Measurements from ENCODE around the gene SH3RF1.

SH3RF1 gene

GRCh38 chr4:169271692-169272007 is 894 bp upstream of the SH3RF1 start:
- no peak overlapping the region for H3K4me3 ChIP-seq (IDR thresholded peaks at IDR 0.05; ENCODE audit: insufficient read depth, low read depth, low read length)
- H3K9ac ChIP-seq, result peak overlapping the region; percentile 62; the same call in 1 of the 2 replicates
- H3K27ac ChIP-seq, result no peak overlapping the region
- H3K79me2 ChIP-seq (ENCODE audit: insufficient read depth, low read depth), result peaks cover 5% of the 10 kb centered on the region; the same call in 1 of the 2 replicates
- H3K4me2 ChIP-seq, result peak overlapping the region; percentile 98
- H3K27me3 ChIP-seq (ENCODE audit: insufficient read depth, low read depth), result no peaks in the 10 kb centered on the region
- no peak for TF ChIP-seq CTCF (conservative IDR thresholded peaks at IDR 0.05; ENCODE audit: low read depth, low read length)
- H3K36me3 ChIP-seq (ENCODE audit: insufficient read depth), result no peaks in the 10 kb centered on the region
- peak overlapping the region; percentile 95 for H2AFZ ChIP-seq (ENCODE audit: low read depth)
- H3K4me1 ChIP-seq (ENCODE audit: low read depth, poor library complexity, severe bottlenecking), result peaks cover 42% of the 10 kb centered on the region
- no peaks in the 10 kb centered on the region for H4K20me1 ChIP-seq (ENCODE audit: insufficient read depth)

- Histone ChIP-seq H3K36me3 (ENCODE audit: insufficient read depth) (no peaks in the 10 kb centered on the region), H3K9ac (peak overlapping the region; percentile 62; the same call in 1 of the 2 replicates), H3K27ac (peak overlapping the region; percentile 40; the same call in 1 of the 2 replicates), H3K4me3 (IDR thresholded peaks at IDR 0.05; ENCODE audit: insufficient read depth, low read depth, low read length) (no peak overlapping the region), H2AFZ (ENCODE audit: low read depth) (peak overlapping the region; percentile 95), H3K4me2 (peak overlapping the region; percentile 98), H3K79me2 (ENCODE audit: insufficient read depth, low read depth) (peaks cover 5% of the 10 kb centered on the region; the same call in 1 of the 2 replicates), H3K4me1 (ENCODE audit: low read depth, poor library complexity, severe bottlenecking) (peaks cover 42% of the 10 kb centered on the region), H4K20me1 (ENCODE audit: insufficient read depth) (no peaks in the 10 kb centered on the region), H3K27me3 (ENCODE audit: insufficient read depth, low read depth) (no peaks in the 10 kb centered on the region)
- TF ChIP-seq CTCF (conservative IDR thresholded peaks at IDR 0.05; ENCODE audit: low read depth, low read length), result no peak
Measured at GRCh38 chr4:169269916-169270809, 593 bp downstream of the SH3RF1 start.

- H2AFZ ChIP-seq (ENCODE audit: low read depth), result peak overlapping the region; percentile 95; the same call in 1 of the 2 replicates
- H4K20me1 ChIP-seq (ENCODE audit: insufficient read depth), result no peaks in the 10 kb centered on the region
- H3K9ac ChIP-seq, result peak overlapping the region; percentile 62; the same call in 1 of the 2 replicates
- H3K4me2 ChIP-seq, result peak overlapping the region; percentile 98
- no peak for TF ChIP-seq CTCF (conservative IDR thresholded peaks at IDR 0.05; ENCODE audit: low read depth, low read length)
- H3K27ac ChIP-seq, result no peak overlapping the region
- H3K27me3 ChIP-seq (ENCODE audit: insufficient read depth, low read depth), result no peaks in the 10 kb centered on the region
- peaks cover 42% of the 10 kb centered on the region for H3K4me1 ChIP-seq (ENCODE audit: low read depth, poor library complexity, severe bottlenecking)
- no peaks in the 10 kb centered on the region for H3K36me3 ChIP-seq (ENCODE audit: insufficient read depth)
- peaks cover 5% of the 10 kb centered on the region; the same call in 1 of the 2 replicates for H3K79me2 ChIP-seq (ENCODE audit: insufficient read depth, low read depth)
- H3K4me3 ChIP-seq (IDR thresholded peaks at IDR 0.05; ENCODE audit: insufficient read depth, low read depth, low read length), result no peak overlapping the region
Measured at GRCh38 chr4:169268951-169269760, 1.6 kb downstream of the SH3RF1 start.

GRCh38 chr4:169267070-169267469 is 3.7 kb downstream of the SH3RF1 start:
- Histone ChIP-seq H3K27me3 (ENCODE audit: insufficient read depth, low read depth) (no peaks in the 10 kb centered on the region), H3K4me2 (no peak overlapping the region), H3K4me1 (ENCODE audit: low read depth, poor library complexity, severe bottlenecking) (peaks cover 24% of the 10 kb centered on the region), H3K4me3 (IDR thresholded peaks at IDR 0.05; ENCODE audit: insufficient read depth, low read depth, low read length) (no peak overlapping the region), H3K9ac (no peak overlapping the region), H3K27ac (no peak overlapping the region), H2AFZ (ENCODE audit: low read depth) (no peak overlapping the region), H3K36me3 (ENCODE audit: insufficient read depth) (no peaks in the 10 kb centered on the region), H4K20me1 (ENCODE audit: insufficient read depth) (no peaks in the 10 kb centered on the region), H3K79me2 (ENCODE audit: insufficient read depth, low read depth) (peaks cover 5% of the 10 kb centered on the region; the same call in 1 of the 2 replicates)
- no peak for TF ChIP-seq CTCF (conservative IDR thresholded peaks at IDR 0.05; ENCODE audit: low read depth, low read length)
